GM12801 (cell line): ENCODE measurements around the gene PUS3.

ENCODE experiments used
- CTCF ChIP-seq: IDR thresholded peaks from one replicate; pipeline ENCODE4 v1.5.1; 2011; ENCODE audit warnings: control low read depth; ENCODE audit not compliant: insufficient read length; ENCODE audit errors: extremely low read depth

The PUS3 gene

GRCh38 chr11:125887373-125888324 lies 15.4 kb downstream of the PUS3 start, which contains the start of gene HYLS1:
HYLS1 (plus strand) TSS chr11:125887668; CDS start chr11:125899369, 11,701 bp downstream.
- no peak for TF ChIP-seq CTCF

- no peak for TF ChIP-seq CTCF
Observed at GRCh38 chr11:125886997-125887372, 16.0 kb downstream of the PUS3 start.

- no peak for TF ChIP-seq CTCF
Observed at GRCh38 chr11:125883375-125883774, 19.6 kb downstream of the PUS3 start.

GRCh38 chr11:125881291-125881690 lies 21.7 kb downstream of the PUS3 start:
- no peak for TF ChIP-seq CTCF

- TF ChIP-seq CTCF: no peak
Observed at GRCh38 chr11:125874556-125875124, 28.4 kb downstream of the PUS3 start.

- no peak for TF ChIP-seq CTCF
Observed at GRCh38 chr11:125873881-125874555, 29.0 kb downstream of the PUS3 start.

- TF ChIP-seq CTCF: no peak
Observed at GRCh38 chr11:125872138-125872491, 30.9 kb downstream of the PUS3 start.
